Measurements from ENCODE around the gene RNF220.

- TF ChIP-seq EZH2 (IDR thresholded peaks at IDR 0.05; ENCODE audit: insufficient read depth, poor library complexity, severe bottlenecking): no peak
- TF ChIP-seq EZH2phosphoT487 (IDR thresholded peaks at IDR 0.05; ENCODE audit: insufficient read depth, low read depth): no peak
Measured at GRCh38 chr1:44621841-44622286, 216.8 kb downstream of the RNF220 start.
